ENCODE data around the gene THAP10.
A peak's percentile ranks its signal among the peaks of the same experiment; 100 is the strongest.

The THAP10 gene

GRCh38 chr15:70892912-70893560, 803 bp upstream of the THAP10 start:
- no peak overlapping the region; the same call in 1 of the 2 replicates for H3K27ac ChIP-seq
- peaks cover 5% of the 10 kb centered on the region; the same call in 1 of the 2 replicates for H3K79me2 ChIP-seq (ENCODE audit: insufficient read depth, low read depth)
- H3K27me3 ChIP-seq (ENCODE audit: insufficient read depth, low read depth), result no peaks in the 10 kb centered on the region
- peak overlapping the region; percentile 53 for H3K4me2 ChIP-seq
- H2AFZ ChIP-seq (ENCODE audit: low read depth), result peak overlapping the region; percentile 83
- TF ChIP-seq, protein P1, sequence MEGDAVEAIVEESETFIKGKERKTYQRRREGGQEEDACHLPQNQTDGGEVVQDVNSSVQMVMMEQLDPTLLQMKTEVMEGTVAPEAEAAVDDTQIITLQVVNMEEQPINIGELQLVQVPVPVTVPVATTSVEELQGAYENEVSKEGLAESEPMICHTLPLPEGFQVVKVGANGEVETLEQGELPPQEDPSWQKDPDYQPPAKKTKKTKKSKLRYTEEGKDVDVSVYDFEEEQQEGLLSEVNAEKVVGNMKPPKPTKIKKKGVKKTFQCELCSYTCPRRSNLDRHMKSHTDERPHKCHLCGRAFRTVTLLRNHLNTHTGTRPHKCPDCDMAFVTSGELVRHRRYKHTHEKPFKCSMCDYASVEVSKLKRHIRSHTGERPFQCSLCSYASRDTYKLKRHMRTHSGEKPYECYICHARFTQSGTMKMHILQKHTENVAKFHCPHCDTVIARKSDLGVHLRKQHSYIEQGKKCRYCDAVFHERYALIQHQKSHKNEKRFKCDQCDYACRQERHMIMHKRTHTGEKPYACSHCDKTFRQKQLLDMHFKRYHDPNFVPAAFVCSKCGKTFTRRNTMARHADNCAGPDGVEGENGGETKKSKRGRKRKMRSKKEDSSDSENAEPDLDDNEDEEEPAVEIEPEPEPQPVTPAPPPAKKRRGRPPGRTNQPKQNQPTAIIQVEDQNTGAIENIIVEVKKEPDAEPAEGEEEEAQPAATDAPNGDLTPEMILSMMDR (conservative IDR thresholded peaks at IDR 0.05; ENCODE audit: low read depth, low read length), result peak; percentile 38; the same call in 1 of the 2 replicates
- H3K9ac ChIP-seq, result no peak overlapping the region; the same call in 1 of the 2 replicates
- H3K4me3 ChIP-seq (IDR thresholded peaks at IDR 0.05; ENCODE audit: insufficient read depth, low read depth, low read length), result peak overlapping the region; percentile 52
- no peaks in the 10 kb centered on the region for H3K36me3 ChIP-seq (ENCODE audit: insufficient read depth)
- peaks cover 33% of the 10 kb centered on the region for H3K4me1 ChIP-seq (ENCODE audit: low read depth, poor library complexity, severe bottlenecking)
- H4K20me1 ChIP-seq (ENCODE audit: insufficient read depth), result no peaks in the 10 kb centered on the region

- H3K79me2 ChIP-seq (ENCODE audit: insufficient read depth, low read depth), result no peaks in the 10 kb centered on the region
- no peaks in the 10 kb centered on the region for H3K36me3 ChIP-seq (ENCODE audit: insufficient read depth)
- H2AFZ ChIP-seq (ENCODE audit: low read depth), result no peak overlapping the region
- H4K20me1 ChIP-seq (ENCODE audit: insufficient read depth), result no peaks in the 10 kb centered on the region
- no peak overlapping the region for H3K4me2 ChIP-seq
- H3K9ac ChIP-seq, result no peak overlapping the region
- TF ChIP-seq, protein P1 (conservative IDR thresholded peaks at IDR 0.05; ENCODE audit: low read depth, low read length), result no peak
- no peak overlapping the region for H3K27ac ChIP-seq
- H3K4me1 ChIP-seq (ENCODE audit: low read depth, poor library complexity, severe bottlenecking), result peaks cover 4% of the 10 kb centered on the region
- H3K4me3 ChIP-seq (IDR thresholded peaks at IDR 0.05; ENCODE audit: insufficient read depth, low read depth, low read length), result no peak overlapping the region
- no peaks in the 10 kb centered on the region for H3K27me3 ChIP-seq (ENCODE audit: insufficient read depth, low read depth)
Measured at GRCh38 chr15:70882361-70882760, 9.9 kb downstream of the THAP10 start.

- H3K27me3 ChIP-seq (ENCODE audit: insufficient read depth, low read depth), result no peaks in the 10 kb centered on the region
- H3K36me3 ChIP-seq (ENCODE audit: insufficient read depth), result no peaks in the 10 kb centered on the region
- H4K20me1 ChIP-seq (ENCODE audit: insufficient read depth), result no peaks in the 10 kb centered on the region
- no peak overlapping the region for H2AFZ ChIP-seq (ENCODE audit: low read depth)
- TF ChIP-seq, protein P1 (conservative IDR thresholded peaks at IDR 0.05; ENCODE audit: low read depth, low read length), result no peak
- H3K9ac ChIP-seq, result no peak overlapping the region
- H3K79me2 ChIP-seq (ENCODE audit: insufficient read depth, low read depth), result no peaks in the 10 kb centered on the region
- no peak overlapping the region for H3K27ac ChIP-seq
- no peak overlapping the region for H3K4me3 ChIP-seq (IDR thresholded peaks at IDR 0.05; ENCODE audit: insufficient read depth, low read depth, low read length)
- H3K4me1 ChIP-seq (ENCODE audit: low read depth, poor library complexity, severe bottlenecking), result peaks cover 12% of the 10 kb centered on the region
- no peak overlapping the region for H3K4me2 ChIP-seq
Measured at GRCh38 chr15:70880781-70881180, 11.5 kb downstream of the THAP10 start.

- Histone ChIP-seq H3K27ac (no peak overlapping the region), H3K4me1 (ENCODE audit: low read depth, poor library complexity, severe bottlenecking) (peaks cover 14% of the 10 kb centered on the region), H3K36me3 (ENCODE audit: insufficient read depth) (no peaks in the 10 kb centered on the region), H3K4me2 (no peak overlapping the region), H3K4me3 (IDR thresholded peaks at IDR 0.05; ENCODE audit: insufficient read depth, low read depth, low read length) (no peak overlapping the region), H3K27me3 (ENCODE audit: insufficient read depth, low read depth) (no peaks in the 10 kb centered on the region), H3K79me2 (ENCODE audit: insufficient read depth, low read depth) (no peaks in the 10 kb centered on the region), H2AFZ (ENCODE audit: low read depth) (no peak overlapping the region), H4K20me1 (ENCODE audit: insufficient read depth) (no peaks in the 10 kb centered on the region), H3K9ac (no peak overlapping the region)
- TF ChIP-seq, protein P1 (conservative IDR thresholded peaks at IDR 0.05; ENCODE audit: low read depth, low read length), result no peak
Measured at GRCh38 chr15:70879401-70879800, 12.8 kb downstream of the THAP10 start.
